B cell (primary cell): ENCODE results near the gene STS. TPM values are rescaled to one million over a fixed set of nuclear protein-coding genes. Genes with fewer than 3 reads are reported as not detected.

Experiments
- ATAC-seq: fragments of 200-7000 bp; cut with Tn5 transposase; one replicate; pipeline ENCODE4 v1.10.0; 2021; ENCODE audit warnings: low read depth, mild to moderate bottlenecking, moderate number of reproducible peaks, moderate library complexity
- CTCF ChIA-PET: fragments of 350-600 bp; sonication (Branson Sonifier 250); formaldehyde crosslinking; loops from one replicate; lab custom pipeline; 2021; ENCODE audit warnings: antibody characterized with exemption, inconsistent platforms; lab: Charles Lee
- POLR2A ChIA-PET: fragments of 350-600 bp; sonication (Branson Sonifier 250); formaldehyde crosslinking; loops from one replicate; lab custom pipeline; 2021; ENCODE audit warnings: antibody characterized with exemption; lab: Charles Lee
- DNase-seq: peaks from one replicate; pipeline ENCODE4 v3.0.0; 2013
- H2AFZ ChIP-seq: 2 replicates; pipeline ENCODE4 v1.6.1; 2012; ENCODE audit warnings: mild to moderate bottlenecking, low read depth, low read length; ENCODE audit not compliant: insufficient read depth, poor library complexity, severe bottlenecking
- H3K27ac ChIP-seq, 2 donors: 1 replicate in 1 of 2; 2 replicates in 1 of 2; pipeline ENCODE4 v1.5.1; 2012 to 2013; ENCODE audit warnings: low read length in 2 of 2, mild to moderate bottlenecking in 2 of 2, moderate library complexity in 1 of 2
- H3K27me3 ChIP-seq, 4 experiments: fragments of 200-600 bp in 1 of 4; sonication (generic) in 1 of 4; replicated peaks in 1 of 4; 1 replicate in 2 of 4; 2 replicates in 2 of 4; pipeline versions ENCODE4 v1.6.1 to v1.7.0; 2013 to 2016; ENCODE audit warnings: low read length in 3 of 4, mild to moderate bottlenecking in 2 of 4, mixed read lengths in 1 of 4, moderate library complexity in 1 of 4; ENCODE audit not compliant: insufficient read depth in 4 of 4, control insufficient read depth in 3 of 4; ENCODE audit errors: control extremely low read depth in 1 of 4
- H3K36me3 ChIP-seq, 2 experiments: replicated peaks in 1 of 2; 1 replicate in 1 of 2; 2 replicates in 1 of 2; pipeline versions ENCODE4 v1.6.1 to v1.7.1; 2013; ENCODE audit warnings: low read length in 1 of 2; ENCODE audit not compliant: insufficient read depth in 2 of 2, control insufficient read depth in 1 of 2; ENCODE audit errors: control extremely low read depth in 1 of 2, extremely low read depth in 1 of 2
- H3K4me1 ChIP-seq, 2 donors: fragments of 200-600 bp in 1 of 2; sonication (generic) in 1 of 2; 1 replicate in 1 of 2; 2 replicates in 1 of 2; pipeline versions ENCODE4 v1.5.1 to v1.6.1; 2013 to 2017; ENCODE audit warnings: low read length in 2 of 2; ENCODE audit not compliant: control insufficient read depth in 2 of 2, insufficient read depth in 2 of 2
- H3K4me2 ChIP-seq: replicated peaks from 2 replicates; pipeline ENCODE3; 2012; ENCODE audit warnings: mild to moderate bottlenecking, low read depth, low read length; ENCODE audit not compliant: poor library complexity, severe bottlenecking
- H3K4me3 ChIP-seq, 5 experiments: fragments of 200-600 bp in 1 of 5; sonication (generic) in 1 of 5; 1 replicate in 3 of 5; 2 replicates in 2 of 5; pipeline versions ENCODE4 v1.5.1 to v1.7.0; 2011 to 2016; ENCODE audit warnings: low read length in 4 of 5, mild to moderate bottlenecking in 4 of 5, low read depth in 2 of 5, control low read depth in 1 of 5, moderate library complexity in 1 of 5; ENCODE audit not compliant: insufficient read depth in 1 of 5; ENCODE audit errors: control extremely low read depth in 1 of 5, extremely low read depth in 1 of 5
- H3K79me2 ChIP-seq: fragments of 200-600 bp; sonication (generic); one replicate; pipeline ENCODE4 v1.6.0; 2016; ENCODE audit warnings: low read length; ENCODE audit not compliant: control insufficient read depth, insufficient read depth
- H3K9ac ChIP-seq: fragments of 200-600 bp; sonication (generic); 2 replicates; pipeline ENCODE4 v1.6.1; 2017; ENCODE audit warnings: mild to moderate bottlenecking, low read length, moderate library complexity
- H3K9me3 ChIP-seq, 3 donors: one replicate each; pipeline versions ENCODE4 v1.6.1 to v1.7.1; 2013; ENCODE audit warnings: low read length in 2 of 3; ENCODE audit not compliant: control insufficient read depth in 2 of 3, insufficient read depth in 1 of 3; ENCODE audit errors: control extremely low read depth in 1 of 3
- H4K20me1 ChIP-seq: 2 replicates; pipeline ENCODE4 v1.6.0; 2012; ENCODE audit warnings: mild to moderate bottlenecking, low read length; ENCODE audit not compliant: insufficient read depth, control insufficient read depth, poor library complexity, severe bottlenecking
- H3K27ac Mint-ChIP-seq: one replicate; pipeline ENCODE4 v1.8.0; 2021; ENCODE audit warnings: mixed read lengths
- H3K27me3 Mint-ChIP-seq: one replicate; pipeline ENCODE4 v1.8.0; 2021; ENCODE audit warnings: mixed read lengths
- H3K4me1 Mint-ChIP-seq: one replicate; pipeline ENCODE4 v1.8.0; 2021; ENCODE audit warnings: mixed read lengths
- H3K4me3 Mint-ChIP-seq: one replicate; pipeline ENCODE4 v1.8.0; 2021; ENCODE audit warnings: mixed read lengths
- H3K9me3 Mint-ChIP-seq: one replicate; pipeline ENCODE4 v1.8.0; 2022; ENCODE audit warnings: mixed read lengths; ENCODE audit not compliant: insufficient read depth
- CTCF ChIP-seq: fragments of 200-600 bp; IDR thresholded peaks from one replicate; pipeline ENCODE4 v1.8.0; 2022; ENCODE audit warnings: antibody characterized with exemption, mild to moderate bottlenecking
- EZH2 ChIP-seq: IDR thresholded peaks from 2 replicates; pipeline ENCODE4 v1.6.1; 2012; ENCODE audit warnings: borderline replicate concordance, low read depth, mild to moderate bottlenecking, moderate library complexity, low read length; ENCODE audit not compliant: insufficient read depth, poor library complexity, severe bottlenecking
- WGBS: methylation state at CpG from one replicate; pipeline ENCODE4 v1.1.5; 2013; ENCODE audit warnings: missing lambda C conversion rate; ENCODE audit not compliant: insufficient coverage; 5-methylcytosine and 5-hydroxymethylcytosine counted together
- intact Hi-C: fragments of 100-400 bp; cut with micrococcal nuclease; formaldehyde crosslinking; loops from one replicate; pipeline ENCODE4 v1.10.0; 2022
- polyA plus RNA-seq: library from polyadenylated mRNA; depleted of rRNA; stranded (reverse); fragments of >200 nt; gene quantifications from 2 replicates; pipeline ENCODE4 v1.2.3, GENCODE V29; 2012
- total RNA-seq, 2 donors: library from RNA; stranded (reverse); fragments of 120-200 nt in 1 of 2; gene quantifications; 1 replicate in 1 of 2; 2 replicates in 1 of 2; pipeline versions ENCODE4 v1.2.3 to v1.2.4, GENCODE V29; 2013 to 2022

The STS gene
- total and polyA plus RNA-seq, 2 donors (not counting 1 experiment from before 2014, with no cell fraction given): 1.9 to 2.9 TPM

GRCh38 chrX:7146703-7147412 lies 654 bp upstream of the STS start:
- H3K4me3 ChIP-seq: peak overlapping the region; percentile 19 to 100 (median 93)

More at GRCh38 chrX:7146703-7147412, 654 bp upstream of the STS start:
- no peak for ATAC-seq
- peaks cover 10 to 13% of the 10 kb centered on the region in 2 donors for H3K4me1 ChIP-seq
- intact Hi-C loops: loop anchor here (10.0 kb wide), 1 partner anchor 778 kb away; the partner anchor contains the start of gene PNPLA4
- peaks cover 71% of the 10 kb centered on the region for H3K79me2 ChIP-seq
- no peaks in the 10 kb centered on the region for H3K9me3 Mint-ChIP-seq
- CTCF ChIA-PET: no interaction called here
- no peaks in the 10 kb centered on the region for H3K9me3 ChIP-seq
- no peaks in the 10 kb centered on the region for H3K27me3 Mint-ChIP-seq
- H3K36me3 ChIP-seq: no peaks in the 10 kb centered on the region
- peak overlapping the region; percentile 87 for H3K4me2 ChIP-seq
- peak overlapping the region; percentile 98 for H2AFZ ChIP-seq
- peaks cover 14% of the 10 kb centered on the region for H3K4me1 Mint-ChIP-seq
- DNase-seq: no peak
- H3K4me3 Mint-ChIP-seq: peak overlapping the region; percentile 87
- no peak for TF ChIP-seq CTCF
- no peak for TF ChIP-seq EZH2
- H3K27ac ChIP-seq: peak overlapping the region; percentile 41 to 57
- 16% methylated on average over 7 of the region's 13 CpGs for whole genome bisulfite sequencing
- POLR2A ChIA-PET: no interaction called here
- peak overlapping the region; percentile 92 for H3K9ac ChIP-seq
- no peaks in the 10 kb centered on the region for H3K27me3 ChIP-seq
- H3K27ac Mint-ChIP-seq: peak overlapping the region; percentile 91
- peaks cover 16% of the 10 kb centered on the region for H4K20me1 ChIP-seq
